Small intestine (tissue), 7 donors: ENCODE results near the gene YAE1. TPM values are rescaled to one million over a fixed set of nuclear protein-coding genes. Genes with fewer than 3 reads are reported as not detected.

Source experiments
- DNase-seq, 2 donors: peaks; one replicate each; pipeline versions ENCODE4 v3.0.0 to v3.0.0-alpha.2; 2013
- FAIRE-seq: peaks from 2 replicates; lab custom pipeline; 2012; peaks lifted over from hg19 to GRCh38; lab: Jason Lieb, UNC
- H3K27ac ChIP-seq, 3 donors: one replicate each; pipeline ENCODE4 v1.5.1; 2013; ENCODE audit warnings: low read length in 2 of 3, mild to moderate bottlenecking in 2 of 3, control low read depth in 1 of 3, inconsistent platforms in 1 of 3, low read depth in 1 of 3, moderate library complexity in 1 of 3
- H3K27me3 ChIP-seq, 3 donors: one replicate each; pipeline ENCODE4 v1.6.1; 2013; ENCODE audit warnings: low read length in 3 of 3, inconsistent platforms in 1 of 3; ENCODE audit not compliant: control insufficient read depth in 3 of 3, insufficient read depth in 3 of 3
- H3K36me3 ChIP-seq, 3 donors: one replicate each; pipeline ENCODE4 v1.6.1; 2013; ENCODE audit warnings: low read length in 3 of 3, inconsistent platforms in 1 of 3, low read depth in 1 of 3, mild to moderate bottlenecking in 1 of 3, moderate library complexity in 1 of 3; ENCODE audit not compliant: control insufficient read depth in 3 of 3, insufficient read depth in 2 of 3
- H3K4me1 ChIP-seq, 3 donors: one replicate each; pipeline ENCODE4 v1.6.1; 2013; ENCODE audit warnings: low read length in 2 of 3, inconsistent platforms in 1 of 3, low read depth in 1 of 3, mild to moderate bottlenecking in 1 of 3, moderate library complexity in 1 of 3; ENCODE audit not compliant: control insufficient read depth in 3 of 3, insufficient read depth in 2 of 3
- H3K4me3 ChIP-seq, 3 donors: one replicate each; pipeline ENCODE4 v1.5.1; 2013; ENCODE audit warnings: low read length in 3 of 3, control low read depth in 1 of 3, inconsistent platforms in 1 of 3, low read depth in 1 of 3, mild to moderate bottlenecking in 1 of 3, moderate library complexity in 1 of 3
- H3K9me3 ChIP-seq, 2 donors: one replicate each; pipeline ENCODE4 v1.6.1; 2013; ENCODE audit warnings: low read depth in 1 of 2, low read length in 1 of 2; ENCODE audit not compliant: control insufficient read depth in 2 of 2, insufficient read depth in 1 of 2
- WGBS, 3 donors: extraction: QIAGEN DNeasy Blood & Tissue Kit; methylation state at CpG; one replicate each; pipeline ENCODE4 v1.1.7; 2013; 5-methylcytosine and 5-hydroxymethylcytosine counted together
- polyA plus RNA-seq, 4 donors: library from polyadenylated mRNA; stranded (reverse) in 3 of 4; unstranded in 1 of 4; fragments of 200-250 nt in 3 of 4; fragments of 120-200 nt in 1 of 4; gene quantifications; one replicate each; pipeline versions ENCODE4 v1.2.1 to v1.2.3, GENCODE V29; 2013
- donor health status: healthy with polysubstance abuse.
- donor health status: control.
- donor health status: control.
- donor health status: Bipolar disorder and iron deficiency.
- donor health status: healthy.

YAE1 gene
- polyA plus RNA-seq, 4 donors = 32.8 to 61.6 (median 51.9) TPM

GRCh38 chr7:39621784-39622411 is 55.7 kb downstream of the YAE1 start:
- Histone ChIP-seq H3K27ac (no peak overlapping the region), H3K4me1 (peaks cover 6 to 14% (median 7%) of the 10 kb centered on the region in 3 donors), H3K36me3 (no peaks in the 10 kb centered on the region), H3K4me3 (no peak overlapping the region), H3K9me3 (no peaks in the 10 kb centered on the region), H3K27me3 (no peaks in the 10 kb centered on the region)
- FAIRE-seq = no peak
- no peak for DNase-seq
- WGBS, 3 donors = 67 to 95% (median 91%) methylated on average over 1 of the region's 1 CpG

Other genes starting within 250 kb of the YAE1 start
- gene RALA, start 57.2 kb downstream of the YAE1 start, polyA plus RNA-seq = 10 to 100 TPM; 37.3 to 57.7 (median 49.7) TPM